HG03025 (cell line): Measurements from ENCODE around the gene EEFSEC.

Experiments used
- ATAC-seq: cut with Tn5 transposase; IDR thresholded peaks from one replicate; pipeline ENCODE4 v1.9.1; 2021; ENCODE audit warnings: mild to moderate bottlenecking, moderate library complexity; ENCODE audit not compliant: unreplicated experiment, low FRiP score

EEFSEC gene

GRCh38 chr3:128269796-128270195 lies 116.5 kb downstream of the EEFSEC start:
- ATAC-seq, result no peak

GRCh38 chr3:128270559-128271492 lies 117.5 kb downstream of the EEFSEC start:
- ATAC-seq, result no peak

- no peak for ATAC-seq
Measured at GRCh38 chr3:128271536-128272332, 118.5 kb downstream of the EEFSEC start.

GRCh38 chr3:128273109-128273840 lies 120.0 kb downstream of the EEFSEC start:
- ATAC-seq, result no peak

- no peak for ATAC-seq
Measured at GRCh38 chr3:128273841-128274573, 120.7 kb downstream of the EEFSEC start.

- ATAC-seq, result no peak
Measured at GRCh38 chr3:128274837-128275236, 121.6 kb downstream of the EEFSEC start.

GRCh38 chr3:128275316-128276145 lies 122.2 kb downstream of the EEFSEC start:
- ATAC-seq, result no peak

GRCh38 chr3:128276146-128276435 lies 122.8 kb downstream of the EEFSEC start:
- ATAC-seq, result no peak

- no peak for ATAC-seq
Measured at GRCh38 chr3:128276577-128277183, 123.4 kb downstream of the EEFSEC start.

GRCh38 chr3:128277378-128278069 lies 124.2 kb downstream of the EEFSEC start:
- no peak for ATAC-seq

GRCh38 chr3:128278130-128278529 lies 124.8 kb downstream of the EEFSEC start:
- no peak for ATAC-seq

GRCh38 chr3:128278761-128279600 lies 125.7 kb downstream of the EEFSEC start:
- no peak for ATAC-seq

GRCh38 chr3:128279601-128279880 lies 126.3 kb downstream of the EEFSEC start:
- ATAC-seq, result no peak

GRCh38 chr3:128280481-128281052 lies 127.3 kb downstream of the EEFSEC start:
- ATAC-seq, result no peak

- no peak for ATAC-seq
Measured at GRCh38 chr3:128281056-128281455, 127.8 kb downstream of the EEFSEC start.

GRCh38 chr3:128281461-128282367 lies 128.4 kb downstream of the EEFSEC start:
- no peak for ATAC-seq
